OCI-LY3 (cell line): Measurements from ENCODE around the gene ZFPL1.

ENCODE experiments used
- H2AFZ ChIP-seq: fragments of 200-600, 300-600 bp; shearing (Covaris generic); 2 replicates; pipeline ENCODE4 v1.6.0; 2014; ENCODE audit warnings: antibody characterized with exemption, low read depth, low read length
- H3K27ac ChIP-seq: fragments of 200-600, 300-600 bp; sonication (generic); 2 replicates; pipeline ENCODE4 v1.5.1; 2014; ENCODE audit warnings: mild to moderate bottlenecking, low read length, moderate library complexity, mixed read lengths
- H3K27me3 ChIP-seq: fragments of 200-600, 300-600 bp; sonication (generic); 2 replicates; pipeline ENCODE4 v1.6.1; 2014; ENCODE audit warnings: low read depth, low read length, mixed read lengths
- H3K36me3 ChIP-seq: fragments of 200-600, 300-600 bp; sonication (generic); replicated peaks from 2 replicates; pipeline ENCODE3; 2014; ENCODE audit warnings: low read depth, low read length, mixed read lengths
- H3K4me1 ChIP-seq: fragments of 300-600, 200-600 bp; sonication (generic); 2 replicates; pipeline ENCODE4 v1.6.1; 2014; ENCODE audit warnings: low read length, mixed read lengths
- H3K4me2 ChIP-seq: fragments of 200-600, 300-600 bp; sonication (generic); 2 replicates; pipeline ENCODE4 v1.6.1; 2014; ENCODE audit warnings: low read length, mixed read lengths
- H3K4me3 ChIP-seq: fragments of 300-600, 200-600 bp; sonication (generic); 2 replicates; pipeline ENCODE4 v1.5.1; 2014; ENCODE audit warnings: antibody characterized with exemption, mild to moderate bottlenecking, low read length, moderate library complexity
- H3K79me2 ChIP-seq: fragments of 300-600, 200-600 bp; shearing (Covaris generic); 2 replicates; pipeline ENCODE4 v1.6.1; 2014; ENCODE audit warnings: mild to moderate bottlenecking, low read length, mixed read lengths
- H3K9ac ChIP-seq: fragments of 300-600, 200-600 bp; shearing (Covaris generic); 2 replicates; pipeline ENCODE4 v1.6.0; 2014; ENCODE audit warnings: mild to moderate bottlenecking, low read length, moderate library complexity
- H3K9me3 ChIP-seq: fragments of 200-600, 300-600 bp; shearing (Covaris generic); 2 replicates; pipeline ENCODE4 v1.6.1; 2014; ENCODE audit warnings: low read length, mixed read lengths; ENCODE audit not compliant: insufficient read depth
- H4K20me1 ChIP-seq: fragments of 200-600, 300-600 bp; sonication (generic); 2 replicates; pipeline ENCODE4 v1.6.1; 2016; ENCODE audit warnings: low read length, mixed read lengths; ENCODE audit not compliant: insufficient read depth
- EZH2phosphoT487 ChIP-seq: fragments of 200-600 bp; shearing (Covaris generic); IDR thresholded peaks from 2 replicates; pipeline ENCODE4 v1.6.1; 2018; ENCODE audit warnings: antibody characterized with exemption, mixed run types, low read depth
- TF ChIP-seq, protein P1 (sequence below): fragments of 200-600, 300-600 bp; sonication (generic); IDR thresholded peaks from 2 replicates; pipeline ENCODE4 v1.5.1; 2014; ENCODE audit warnings: antibody characterized with exemption, low read length, low read depth

ZFPL1 gene

DNA sequence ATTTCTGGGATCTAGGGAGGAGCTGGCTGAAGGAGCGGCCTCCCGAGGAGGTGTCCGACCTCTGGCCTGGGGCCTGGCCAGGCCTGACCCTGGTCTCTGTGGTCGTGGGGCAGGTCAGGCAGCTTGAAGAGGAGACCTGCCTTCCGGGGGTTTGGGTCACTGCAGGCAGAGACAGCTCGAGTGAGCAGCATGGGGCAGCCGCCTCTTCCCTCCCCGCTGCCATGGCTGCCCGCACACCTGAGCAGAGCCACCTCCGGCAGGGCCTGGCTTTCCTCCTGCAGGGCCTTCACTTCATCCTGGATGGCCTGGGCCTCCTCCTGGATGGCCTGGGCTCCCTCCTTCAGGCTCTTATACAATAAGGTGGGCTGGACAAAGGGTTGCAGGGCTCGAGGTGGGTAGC is 17.7 kb upstream of the ZFPL1 start:
- Histone ChIP-seq H3K79me2 (no peaks in the 10 kb centered on the region), H3K4me2 (no peak overlapping the region), H2AFZ (no peak overlapping the region), H3K9ac (no peak overlapping the region), H3K4me3 (no peak overlapping the region), H3K36me3 (no peaks in the 10 kb centered on the region), H3K4me1 (peaks cover 13% of the 10 kb centered on the region), H3K27me3 (no peaks in the 10 kb centered on the region), H4K20me1 (no peaks in the 10 kb centered on the region), H3K9me3 (no peaks in the 10 kb centered on the region), H3K27ac (no peak overlapping the region)
- no peak for TF ChIP-seq EZH2phosphoT487
- TF ChIP-seq, protein P1, sequence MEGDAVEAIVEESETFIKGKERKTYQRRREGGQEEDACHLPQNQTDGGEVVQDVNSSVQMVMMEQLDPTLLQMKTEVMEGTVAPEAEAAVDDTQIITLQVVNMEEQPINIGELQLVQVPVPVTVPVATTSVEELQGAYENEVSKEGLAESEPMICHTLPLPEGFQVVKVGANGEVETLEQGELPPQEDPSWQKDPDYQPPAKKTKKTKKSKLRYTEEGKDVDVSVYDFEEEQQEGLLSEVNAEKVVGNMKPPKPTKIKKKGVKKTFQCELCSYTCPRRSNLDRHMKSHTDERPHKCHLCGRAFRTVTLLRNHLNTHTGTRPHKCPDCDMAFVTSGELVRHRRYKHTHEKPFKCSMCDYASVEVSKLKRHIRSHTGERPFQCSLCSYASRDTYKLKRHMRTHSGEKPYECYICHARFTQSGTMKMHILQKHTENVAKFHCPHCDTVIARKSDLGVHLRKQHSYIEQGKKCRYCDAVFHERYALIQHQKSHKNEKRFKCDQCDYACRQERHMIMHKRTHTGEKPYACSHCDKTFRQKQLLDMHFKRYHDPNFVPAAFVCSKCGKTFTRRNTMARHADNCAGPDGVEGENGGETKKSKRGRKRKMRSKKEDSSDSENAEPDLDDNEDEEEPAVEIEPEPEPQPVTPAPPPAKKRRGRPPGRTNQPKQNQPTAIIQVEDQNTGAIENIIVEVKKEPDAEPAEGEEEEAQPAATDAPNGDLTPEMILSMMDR = no peak

- Histone ChIP-seq H3K9me3 (no peaks in the 10 kb centered on the region), H3K4me2 (no peak overlapping the region), H3K9ac (no peak overlapping the region), H4K20me1 (no peaks in the 10 kb centered on the region), H3K36me3 (no peaks in the 10 kb centered on the region), H3K27ac (no peak overlapping the region), H2AFZ (0 out of 2 replicates have a peak overlapping the region, but pooled peaks have one; percentile 9), H3K4me3 (no peak overlapping the region), H3K27me3 (no peaks in the 10 kb centered on the region), H3K4me1 (peaks cover 16% of the 10 kb centered on the region), H3K79me2 (no peaks in the 10 kb centered on the region)
- TF ChIP-seq, protein P1 = no peak
- no peak for TF ChIP-seq EZH2phosphoT487
These were observed 17.2 kb upstream of the ZFPL1 start for GRCh38 chr11:65066805-65067291.

DNA sequence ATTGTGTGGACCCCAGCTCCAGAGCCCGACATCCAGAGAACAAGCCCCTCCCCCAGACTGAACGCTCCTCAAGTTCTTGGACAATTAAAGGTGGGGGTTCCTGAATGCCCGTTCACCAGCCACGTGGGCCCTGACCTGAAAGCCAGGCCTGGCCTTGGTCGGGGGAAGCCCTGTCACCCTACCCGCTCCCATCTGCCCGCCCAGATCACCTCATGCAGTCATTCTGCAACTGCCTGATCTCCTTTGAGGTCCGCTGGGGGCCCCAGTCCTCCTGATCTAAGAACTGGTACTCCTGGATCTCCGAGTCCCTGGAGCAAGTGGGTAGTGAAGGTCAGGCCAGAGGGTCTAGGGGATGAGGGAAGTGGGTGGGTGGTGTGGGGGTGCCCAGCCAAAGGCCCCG is 16.6 kb upstream of the ZFPL1 start:
- TF ChIP-seq, protein P1 = no peak
- no peak for TF ChIP-seq EZH2phosphoT487
- Histone ChIP-seq H3K79me2 (no peaks in the 10 kb centered on the region), H4K20me1 (no peaks in the 10 kb centered on the region), H3K4me2 (peak overlapping the region; percentile 21), H2AFZ (peak overlapping the region; percentile 9), H3K4me1 (peaks cover 22% of the 10 kb centered on the region), H3K36me3 (no peaks in the 10 kb centered on the region), H3K9ac (no peak overlapping the region), H3K27ac (no peak overlapping the region), H3K9me3 (no peaks in the 10 kb centered on the region), H3K27me3 (no peaks in the 10 kb centered on the region), H3K4me3 (0 out of 2 replicates have a peak overlapping the region, but pooled peaks have one; percentile 4)

GRCh38 chr11:65069217-65069616 is 14.8 kb upstream of the ZFPL1 start:
- Histone ChIP-seq H3K4me1 (peaks cover 22% of the 10 kb centered on the region), H3K79me2 (no peaks in the 10 kb centered on the region), H2AFZ (no peak overlapping the region), H4K20me1 (no peaks in the 10 kb centered on the region), H3K27ac (no peak overlapping the region), H3K27me3 (no peaks in the 10 kb centered on the region), H3K9me3 (no peaks in the 10 kb centered on the region), H3K4me3 (no peak overlapping the region), H3K9ac (no peak overlapping the region), H3K36me3 (peaks cover 1% of the 10 kb centered on the region), H3K4me2 (no peak overlapping the region)
- TF ChIP-seq, protein P1 = no peak
- no peak for TF ChIP-seq EZH2phosphoT487
